ENCODE results near the gene PROB1. TPM values are rescaled to one million over a fixed set of nuclear protein-coding genes. Genes with fewer than 3 reads are reported as not detected.

Gene PROB1
- total RNA-seq, 1 donor from 2014 or later, result 2.2 TPM

- H3K27ac Mint-ChIP-seq, result no peak overlapping the region
- TF ChIP-seq CTCF (IDR thresholded peaks at IDR 0.05; ENCODE audit: unreplicated experiment), result peak; percentile 72
- no peaks in the 10 kb centered on the region for H3K9me3 Mint-ChIP-seq (ENCODE audit: low read depth)
- no peaks in the 10 kb centered on the region for H3K36me3 Mint-ChIP-seq (ENCODE audit: insufficient read depth)
- H3K4me1 Mint-ChIP-seq (ENCODE audit: low read depth), result peaks cover 2% of the 10 kb centered on the region
- H3K4me3 Mint-ChIP-seq (ENCODE audit: low read depth), result peak overlapping the region; percentile 73
- peaks cover 42% of the 10 kb centered on the region for H3K27me3 Mint-ChIP-seq
- DNase-seq (ENCODE audit: low spot score, unreplicated experiment), result peak; percentile 68
Observed at GRCh38 chr5:139394123-139394653, 716 bp downstream of the PROB1 start.

GRCh38 chr5:139393497-139394122 lies 1.3 kb downstream of the PROB1 start:
- no peaks in the 10 kb centered on the region for H3K36me3 Mint-ChIP-seq (ENCODE audit: insufficient read depth)
- H3K27me3 Mint-ChIP-seq, result peaks cover 42% of the 10 kb centered on the region
- peaks cover 2% of the 10 kb centered on the region for H3K4me1 Mint-ChIP-seq (ENCODE audit: low read depth)
- peak overlapping the region; percentile 73 for H3K4me3 Mint-ChIP-seq (ENCODE audit: low read depth)
- no peaks in the 10 kb centered on the region for H3K9me3 Mint-ChIP-seq (ENCODE audit: low read depth)
- DNase-seq (ENCODE audit: low spot score, unreplicated experiment), result no peak
- no peak overlapping the region for H3K27ac Mint-ChIP-seq
- no peak for TF ChIP-seq CTCF (IDR thresholded peaks at IDR 0.05; ENCODE audit: unreplicated experiment)

GRCh38 chr5:139392678-139393496 lies 2.0 kb downstream of the PROB1 start:
- peak; percentile 75 for TF ChIP-seq CTCF (IDR thresholded peaks at IDR 0.05; ENCODE audit: unreplicated experiment)
- peaks cover 4% of the 10 kb centered on the region for H3K4me1 Mint-ChIP-seq (ENCODE audit: low read depth)
- no peak overlapping the region for H3K27ac Mint-ChIP-seq
- no peaks in the 10 kb centered on the region for H3K9me3 Mint-ChIP-seq (ENCODE audit: low read depth)
- peak overlapping the region; percentile 73 for H3K4me3 Mint-ChIP-seq (ENCODE audit: low read depth)
- H3K36me3 Mint-ChIP-seq (ENCODE audit: insufficient read depth), result no peaks in the 10 kb centered on the region
- DNase-seq (ENCODE audit: low spot score, unreplicated experiment), result peak; percentile 67
- peaks cover 42% of the 10 kb centered on the region for H3K27me3 Mint-ChIP-seq

DNA sequence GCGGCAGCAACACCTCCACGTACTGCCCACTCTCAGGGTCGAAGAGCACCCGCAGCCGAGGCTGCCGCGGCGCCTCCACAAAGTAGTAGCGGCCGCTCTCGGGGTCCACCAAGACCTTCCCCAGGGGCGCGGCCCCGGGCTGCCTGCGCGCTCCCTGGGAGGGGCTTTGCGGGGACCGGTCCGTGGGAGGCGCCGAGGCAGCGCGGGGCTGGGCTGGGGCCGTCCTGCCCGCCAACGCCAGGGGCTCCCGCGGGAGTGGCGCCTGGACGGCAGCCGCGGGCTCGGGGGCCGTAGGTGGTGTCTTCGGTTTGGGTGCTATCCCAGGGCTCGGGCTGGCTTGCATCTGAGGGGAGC lies 2.6 kb downstream of the PROB1 start:
- no peak overlapping the region for H3K4me3 Mint-ChIP-seq (ENCODE audit: low read depth)

More for the DNA sequence above, 2.6 kb downstream of the PROB1 start:
- H3K27me3 Mint-ChIP-seq, result peaks cover 42% of the 10 kb centered on the region
- H3K9me3 Mint-ChIP-seq (ENCODE audit: low read depth), result no peaks in the 10 kb centered on the region
- DNase-seq (ENCODE audit: low spot score, unreplicated experiment), result peak; percentile 23
- H3K4me1 Mint-ChIP-seq (ENCODE audit: low read depth), result peaks cover 4% of the 10 kb centered on the region
- no peak overlapping the region for H3K27ac Mint-ChIP-seq
- no peak for TF ChIP-seq CTCF (IDR thresholded peaks at IDR 0.05; ENCODE audit: unreplicated experiment)
- no peaks in the 10 kb centered on the region for H3K36me3 Mint-ChIP-seq (ENCODE audit: insufficient read depth)

Measured in progenitor cell of endocrine pancreas (in vitro differentiated cells).